GM18870 (cell line): ENCODE measurements around the gene P2RX5.

Experiments used
- ATAC-seq: cut with Tn5 transposase; IDR thresholded peaks from one replicate; pipeline ENCODE4 v1.9.1; 2021; ENCODE audit warnings: moderate library complexity; ENCODE audit not compliant: unreplicated experiment

Gene P2RX5

DNA sequence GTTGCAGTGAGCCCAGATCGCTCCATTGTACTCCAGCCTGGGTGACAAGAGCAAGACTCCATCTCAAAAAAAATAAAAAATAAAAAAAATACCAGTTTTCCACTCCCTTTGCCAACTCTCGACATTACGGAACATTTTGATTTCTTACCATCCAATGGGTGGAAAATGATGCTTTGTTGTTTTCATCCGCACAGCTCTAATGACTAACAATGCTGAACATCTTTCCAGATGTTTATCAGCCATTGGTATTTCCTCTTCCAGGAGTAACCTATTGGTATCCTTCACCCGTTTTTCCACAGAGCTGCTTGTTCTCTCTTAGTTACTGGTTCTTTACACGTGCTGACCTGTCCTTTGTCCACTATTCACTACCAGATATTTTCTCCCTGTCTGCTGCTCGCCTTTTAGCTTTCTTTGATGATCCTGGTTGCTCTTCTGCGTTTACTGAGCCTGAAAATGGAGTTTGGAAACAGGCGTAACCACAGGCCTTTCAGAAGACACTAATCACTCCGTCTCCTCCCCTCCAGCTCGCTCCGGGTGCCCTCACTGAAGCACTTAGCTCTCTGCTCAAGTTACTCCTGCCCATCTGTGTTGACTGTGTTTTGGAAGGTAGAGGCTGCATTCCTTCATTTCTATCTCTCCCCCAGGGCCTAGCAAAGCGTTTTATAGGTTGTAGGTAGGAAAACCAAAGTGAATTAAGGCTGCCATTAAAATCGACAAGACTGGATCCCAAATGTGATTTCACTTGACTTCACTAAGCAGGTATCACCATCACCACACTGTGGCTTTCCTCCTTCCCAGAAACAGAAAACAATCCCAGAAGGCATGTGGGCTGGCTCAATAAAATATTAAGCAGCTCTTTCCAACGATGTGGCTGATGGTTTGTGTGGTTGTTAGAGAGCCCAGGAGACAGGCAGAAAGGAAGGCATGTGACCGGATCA is 68.9 kb downstream of the P2RX5 start:
- ATAC-seq: no peak
